GM23338 (cell line): ENCODE data around the gene TMA7.

Source experiments
- EZH2 ChIP-seq: fragments of 200-600 bp; sonication (generic); IDR thresholded peaks from one replicate; pipeline ENCODE4 v1.8.0; 2017; ENCODE audit warnings: antibody characterized with exemption, mild to moderate bottlenecking, low read depth; ENCODE audit not compliant: unreplicated experiment
- TF ChIP-seq, protein P1 (sequence below): IDR thresholded peaks from one replicate; pipeline ENCODE4 v1.6.1; 2018; ENCODE audit warnings: antibody characterized with exemption; ENCODE audit not compliant: unreplicated experiment
- TF ChIP-seq, protein P2 (sequence below), 2 experiments: fragments of 200-600 bp in 1 of 2; sonication (generic) in 1 of 2; conservative IDR thresholded peaks; 2 replicates each; pipeline versions ENCODE4 v1.5.1 to v1.6.1; 2016 to 2017; ENCODE audit warnings: antibody characterized with exemption in 2 of 2, low read depth in 2 of 2, mild to moderate bottlenecking in 2 of 2, moderate library complexity in 1 of 2

DNA sequence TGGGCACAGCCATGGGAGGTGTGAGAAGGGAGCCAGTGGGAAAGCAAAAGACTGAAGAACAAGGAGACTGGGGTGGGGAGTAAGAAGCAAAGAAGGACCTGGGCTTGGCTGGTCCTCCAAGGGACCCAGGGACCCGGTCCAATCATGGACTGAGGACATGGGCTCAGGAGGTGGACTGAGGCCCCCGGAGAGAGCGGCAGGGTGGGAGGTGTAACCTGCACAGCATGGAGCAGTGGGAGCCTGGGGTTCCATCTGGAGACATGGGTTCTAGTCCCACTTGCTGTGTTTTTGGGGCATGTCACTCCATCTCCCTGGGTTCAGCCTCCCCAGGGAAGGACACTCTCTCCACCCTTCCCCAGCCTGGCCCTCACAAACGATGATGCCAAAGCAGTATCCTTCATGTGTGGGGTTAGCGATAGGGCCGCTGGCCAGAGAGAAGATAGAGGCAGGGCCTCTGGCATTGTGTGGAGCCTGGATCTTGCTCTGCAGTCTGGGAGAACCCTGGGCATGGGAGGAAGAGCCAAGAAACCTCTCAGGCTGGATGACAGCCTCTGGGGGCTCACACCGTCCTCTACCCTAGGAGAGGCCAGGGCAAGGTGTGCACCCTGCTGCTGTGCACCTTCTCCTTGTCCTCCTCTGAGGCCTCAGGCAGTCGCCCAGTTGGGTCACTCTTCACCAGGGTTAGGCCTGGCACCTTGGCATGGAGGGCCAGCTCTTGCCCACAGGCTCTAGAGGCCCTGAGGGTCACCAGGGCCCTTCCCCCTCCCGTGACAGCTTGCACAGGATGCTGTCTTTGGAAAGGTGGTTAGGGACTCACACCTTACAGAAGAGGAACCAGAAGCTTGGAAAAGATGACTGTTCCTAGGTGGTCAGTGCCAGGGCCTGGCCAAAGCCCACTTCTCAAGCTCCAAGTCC lies 42.0 kb upstream of the TMA7 start:
- no peak for TF ChIP-seq EZH2
- TF ChIP-seq, protein P1, sequence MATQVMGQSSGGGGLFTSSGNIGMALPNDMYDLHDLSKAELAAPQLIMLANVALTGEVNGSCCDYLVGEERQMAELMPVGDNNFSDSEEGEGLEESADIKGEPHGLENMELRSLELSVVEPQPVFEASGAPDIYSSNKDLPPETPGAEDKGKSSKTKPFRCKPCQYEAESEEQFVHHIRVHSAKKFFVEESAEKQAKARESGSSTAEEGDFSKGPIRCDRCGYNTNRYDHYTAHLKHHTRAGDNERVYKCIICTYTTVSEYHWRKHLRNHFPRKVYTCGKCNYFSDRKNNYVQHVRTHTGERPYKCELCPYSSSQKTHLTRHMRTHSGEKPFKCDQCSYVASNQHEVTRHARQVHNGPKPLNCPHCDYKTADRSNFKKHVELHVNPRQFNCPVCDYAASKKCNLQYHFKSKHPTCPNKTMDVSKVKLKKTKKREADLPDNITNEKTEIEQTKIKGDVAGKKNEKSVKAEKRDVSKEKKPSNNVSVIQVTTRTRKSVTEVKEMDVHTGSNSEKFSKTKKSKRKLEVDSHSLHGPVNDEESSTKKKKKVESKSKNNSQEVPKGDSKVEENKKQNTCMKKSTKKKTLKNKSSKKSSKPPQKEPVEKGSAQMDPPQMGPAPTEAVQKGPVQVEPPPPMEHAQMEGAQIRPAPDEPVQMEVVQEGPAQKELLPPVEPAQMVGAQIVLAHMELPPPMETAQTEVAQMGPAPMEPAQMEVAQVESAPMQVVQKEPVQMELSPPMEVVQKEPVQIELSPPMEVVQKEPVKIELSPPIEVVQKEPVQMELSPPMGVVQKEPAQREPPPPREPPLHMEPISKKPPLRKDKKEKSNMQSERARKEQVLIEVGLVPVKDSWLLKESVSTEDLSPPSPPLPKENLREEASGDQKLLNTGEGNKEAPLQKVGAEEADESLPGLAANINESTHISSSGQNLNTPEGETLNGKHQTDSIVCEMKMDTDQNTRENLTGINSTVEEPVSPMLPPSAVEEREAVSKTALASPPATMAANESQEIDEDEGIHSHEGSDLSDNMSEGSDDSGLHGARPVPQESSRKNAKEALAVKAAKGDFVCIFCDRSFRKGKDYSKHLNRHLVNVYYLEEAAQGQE: no peak
- TF ChIP-seq, protein P2, sequence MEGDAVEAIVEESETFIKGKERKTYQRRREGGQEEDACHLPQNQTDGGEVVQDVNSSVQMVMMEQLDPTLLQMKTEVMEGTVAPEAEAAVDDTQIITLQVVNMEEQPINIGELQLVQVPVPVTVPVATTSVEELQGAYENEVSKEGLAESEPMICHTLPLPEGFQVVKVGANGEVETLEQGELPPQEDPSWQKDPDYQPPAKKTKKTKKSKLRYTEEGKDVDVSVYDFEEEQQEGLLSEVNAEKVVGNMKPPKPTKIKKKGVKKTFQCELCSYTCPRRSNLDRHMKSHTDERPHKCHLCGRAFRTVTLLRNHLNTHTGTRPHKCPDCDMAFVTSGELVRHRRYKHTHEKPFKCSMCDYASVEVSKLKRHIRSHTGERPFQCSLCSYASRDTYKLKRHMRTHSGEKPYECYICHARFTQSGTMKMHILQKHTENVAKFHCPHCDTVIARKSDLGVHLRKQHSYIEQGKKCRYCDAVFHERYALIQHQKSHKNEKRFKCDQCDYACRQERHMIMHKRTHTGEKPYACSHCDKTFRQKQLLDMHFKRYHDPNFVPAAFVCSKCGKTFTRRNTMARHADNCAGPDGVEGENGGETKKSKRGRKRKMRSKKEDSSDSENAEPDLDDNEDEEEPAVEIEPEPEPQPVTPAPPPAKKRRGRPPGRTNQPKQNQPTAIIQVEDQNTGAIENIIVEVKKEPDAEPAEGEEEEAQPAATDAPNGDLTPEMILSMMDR (conservative IDR thresholded peaks at IDR 0.05; ENCODE audit: low read depth in 2 of 2): no peak
